Choroid plexus epithelial cell (primary cell): ENCODE measurements around the gene BACE1.
A peak's percentile ranks its signal among the peaks of the same experiment; 100 is the strongest.

Experiments used
- DNase-seq: peaks from one replicate; pipeline ENCODE4 v3.0.0-alpha.2; 2010; ENCODE audit warnings: low read depth
- H3K4me3 ChIP-seq: 2 replicates; pipeline ENCODE4 v1.5.1; 2011; ENCODE audit warnings: low read depth, mild to moderate bottlenecking, control low read depth, low read length, moderate library complexity
- CTCF ChIP-seq: conservative IDR thresholded peaks from 2 replicates; pipeline ENCODE4 v1.5.1; 2011; ENCODE audit warnings: low read depth, mild to moderate bottlenecking, control low read depth, inconsistent platforms, low read length, moderate library complexity

The BACE1 gene

GRCh38 chr11:117309310-117309709 lies 6.7 kb downstream of the BACE1 start:
- TF ChIP-seq CTCF = no peak
- no peak for DNase-seq
- no peak overlapping the region for H3K4me3 ChIP-seq

GRCh38 chr11:117305145-117305544 lies 10.9 kb downstream of the BACE1 start:
- no peak for DNase-seq
- no peak overlapping the region for H3K4me3 ChIP-seq
- TF ChIP-seq CTCF = no peak

- no peak for DNase-seq
- no peak overlapping the region for H3K4me3 ChIP-seq
- no peak for TF ChIP-seq CTCF
Observed at GRCh38 chr11:117303646-117304315, 12.3 kb downstream of the BACE1 start.

- no peak for DNase-seq
- H3K4me3 ChIP-seq = no peak overlapping the region
- no peak for TF ChIP-seq CTCF
Observed at GRCh38 chr11:117303101-117303500, 13.0 kb downstream of the BACE1 start.

GRCh38 chr11:117302228-117302627 lies 13.8 kb downstream of the BACE1 start:
- H3K4me3 ChIP-seq = no peak overlapping the region
- no peak for TF ChIP-seq CTCF
- DNase-seq = no peak

- no peak for DNase-seq
- H3K4me3 ChIP-seq = no peak overlapping the region
- TF ChIP-seq CTCF = no peak
Observed at GRCh38 chr11:117300773-117301172, 15.3 kb downstream of the BACE1 start.

GRCh38 chr11:117300283-117300663 lies 15.8 kb downstream of the BACE1 start:
- no peak for TF ChIP-seq CTCF
- no peak overlapping the region for H3K4me3 ChIP-seq
- peak; percentile 61 for DNase-seq
